Erythroblast (primary cell): ENCODE measurements around the gene EPB41L4B.

Experiments used
- GATA1 ChIP-seq: IDR thresholded peaks from 2 replicates; pipeline ENCODE4 v1.6.1; 2011; ENCODE audit warnings: low read depth, mild to moderate bottlenecking, control low read depth, low read length, moderate library complexity
- POLR2A ChIP-seq: IDR thresholded peaks from 2 replicates; pipeline ENCODE4 v1.6.1; 2011; ENCODE audit warnings: mild to moderate bottlenecking, low read length

- TF ChIP-seq POLR2A (no peak), GATA1 (no peak)
Measured at GRCh38 chr9:109313351-109313750, 7.5 kb downstream of the EPB41L4B start.
